GM18505 (cell line): ENCODE measurements around the gene ASCL2.

ENCODE experiments used
- ATAC-seq: cut with Tn5 transposase; IDR thresholded peaks from one replicate; pipeline ENCODE4 v1.9.1; 2021; ENCODE audit not compliant: unreplicated experiment
- POLR2A ChIP-seq: IDR thresholded peaks from 4 replicates; pipeline ENCODE4 v1.6.1; 2011; ENCODE audit warnings: borderline replicate concordance; ENCODE audit not compliant: insufficient read depth, insufficient read length; ENCODE audit errors: extremely low read depth

ASCL2 gene

DNA sequence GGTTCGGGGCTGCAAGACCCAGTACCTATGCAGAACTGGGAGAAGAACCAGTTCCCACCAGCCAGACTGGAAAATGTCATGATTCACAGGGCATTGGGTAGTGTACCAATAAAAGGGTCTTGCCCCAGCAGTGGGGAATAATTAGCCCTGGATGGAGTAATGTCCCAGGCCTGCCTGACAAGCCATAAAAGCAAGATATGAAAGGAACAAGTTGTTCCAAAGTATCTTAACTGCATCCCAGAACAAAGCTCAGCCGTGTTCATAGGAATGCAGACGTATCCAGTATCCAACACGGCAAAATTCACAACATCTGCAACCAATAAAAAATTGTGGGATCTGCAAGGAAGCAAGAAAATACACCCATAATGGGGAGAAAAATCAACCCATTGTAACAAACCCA lies 47.9 kb downstream of the ASCL2 start:
- no peak for ATAC-seq
- no peak for TF ChIP-seq POLR2A

DNA sequence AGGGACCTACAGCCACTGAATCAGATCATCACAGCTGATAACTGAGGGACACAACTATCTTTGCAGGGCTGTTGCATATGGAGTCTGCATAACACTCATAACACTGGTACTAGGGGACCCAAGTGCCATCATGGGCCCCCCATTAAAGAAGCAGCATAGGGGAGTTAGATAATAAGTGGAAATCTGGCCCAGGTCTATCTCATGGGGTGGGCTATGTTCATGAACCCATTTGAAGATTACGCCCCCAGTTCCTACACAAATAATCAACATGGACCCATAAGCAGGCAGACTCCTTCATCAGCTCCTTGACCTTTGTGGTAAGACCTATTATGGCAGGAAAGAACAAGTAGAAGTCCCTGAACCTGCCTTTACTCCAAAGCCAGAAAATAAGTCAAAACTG lies 48.8 kb downstream of the ASCL2 start:
- no peak for TF ChIP-seq POLR2A
- ATAC-seq, result no peak

DNA sequence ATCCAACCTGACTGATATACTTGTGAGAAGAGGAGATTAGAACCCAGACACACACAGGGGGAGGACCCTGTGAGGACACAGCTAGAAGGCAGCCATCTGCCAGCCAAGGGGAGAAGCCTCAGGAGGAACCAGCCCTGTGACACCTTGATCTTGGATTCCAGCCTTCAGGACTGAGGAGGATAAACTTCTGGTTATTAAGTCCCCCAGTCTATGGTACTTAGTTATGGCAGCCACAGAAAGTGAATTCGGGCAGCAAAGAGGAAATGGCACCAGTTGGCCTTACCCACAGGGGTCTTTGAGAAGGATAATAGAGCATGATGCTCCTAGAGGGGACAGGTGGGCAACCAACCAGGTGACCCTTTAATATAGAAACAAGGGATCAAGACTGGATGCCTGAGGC lies 49.4 kb downstream of the ASCL2 start:
- no peak for ATAC-seq
- no peak for TF ChIP-seq POLR2A

DNA sequence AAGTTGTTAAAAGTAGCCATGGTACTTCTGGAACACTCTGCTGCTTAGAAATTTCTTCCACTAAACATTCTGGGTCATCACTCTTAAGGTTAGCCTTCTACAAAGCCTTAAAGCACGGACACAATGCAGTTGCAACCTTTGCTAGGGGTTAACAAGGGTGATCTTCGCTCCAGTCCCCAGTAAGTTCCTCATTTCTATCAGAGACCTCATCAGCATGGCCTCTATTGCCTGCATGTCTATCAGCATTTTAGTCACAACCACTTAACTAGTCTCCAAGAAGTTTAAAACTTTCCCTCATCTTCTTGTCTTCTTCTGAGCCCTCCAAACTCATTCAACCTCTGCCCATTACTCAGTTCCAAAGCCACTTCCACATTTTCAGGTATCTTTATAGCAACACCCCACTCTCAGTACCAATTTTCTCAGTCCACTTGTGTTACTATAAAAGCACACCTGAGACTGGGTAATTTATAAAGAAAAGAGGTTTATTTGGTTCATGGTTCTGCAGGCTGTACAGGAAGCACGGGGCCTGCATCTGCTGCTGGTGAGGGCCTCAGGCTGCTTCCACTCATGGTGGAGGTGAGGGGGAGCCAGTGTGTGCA lies 50.1 kb downstream of the ASCL2 start:
- ATAC-seq, result no peak

DNA sequence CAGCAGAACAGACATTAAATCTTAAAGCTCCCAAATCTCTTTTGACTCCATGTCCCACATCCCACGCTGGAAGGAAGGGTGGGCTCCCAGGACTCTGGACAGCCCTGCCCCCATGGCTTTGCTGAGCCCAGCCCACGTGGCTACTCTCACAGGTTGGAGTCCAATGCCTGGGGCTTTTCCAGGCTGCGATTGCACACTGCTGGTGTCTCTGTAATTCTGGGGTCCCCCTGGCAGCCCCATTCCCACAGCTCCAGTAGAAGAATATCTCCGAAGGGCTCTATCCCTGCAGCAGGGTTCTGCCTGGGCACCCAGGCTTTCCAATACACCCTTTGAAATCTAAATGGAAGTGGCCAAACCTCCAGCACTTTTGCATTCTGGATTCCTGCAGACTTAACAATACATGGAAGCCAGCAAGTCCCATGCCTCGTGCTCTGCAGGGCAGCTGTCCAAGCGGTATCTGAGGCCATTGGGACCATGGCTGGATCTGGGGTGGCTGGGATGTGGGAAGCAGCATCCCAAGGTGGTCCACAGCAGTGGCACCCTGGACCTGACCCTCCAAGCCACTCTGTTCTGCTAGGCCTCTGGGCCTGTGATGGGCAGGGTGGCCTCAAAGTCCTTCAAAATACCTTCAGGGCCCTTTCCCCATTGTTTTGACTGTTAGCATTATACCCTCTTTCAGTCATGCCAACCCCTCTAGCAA lies 50.9 kb downstream of the ASCL2 start:
- no peak for ATAC-seq
- no peak for TF ChIP-seq POLR2A

More for the DNA sequence above, 50.1 kb downstream of the ASCL2 start:
- no peak for TF ChIP-seq POLR2A
